Subcutaneous adipose tissue (tissue), 4 donors: Measurements from ENCODE around the gene AP1S2. TPM values are rescaled to one million over a fixed set of nuclear protein-coding genes. Genes with fewer than 3 reads are reported as not detected.

Source experiments
- CTCF ChIP-seq: fragments of 450-650 bp; IDR thresholded peaks from one replicate; pipeline ENCODE4 v1.5.1; 2016; ENCODE audit warnings: low read depth, mild to moderate bottlenecking, control low read depth, antibody characterized with exemption, moderate library complexity
- total RNA-seq, 4 donors: library from RNA; depleted of rRNA; stranded (reverse); fragments of >200 nt; gene quantifications; one replicate each; pipeline ENCODE4 v1.1.0, GENCODE V29; 2016

AP1S2 gene
- total RNA-seq, 4 donors from 2014 or later: 50.1 to 101 (median 75.6) TPM

- no peak for TF ChIP-seq CTCF
Observed at GRCh38 chrX:15816886-15817285, 37.7 kb downstream of the AP1S2 start.

- no peak for TF ChIP-seq CTCF
Observed at GRCh38 chrX:15816438-15816809, 38.2 kb downstream of the AP1S2 start.

GRCh38 chrX:15815779-15816437, 38.7 kb downstream of the AP1S2 start:
- TF ChIP-seq CTCF: no peak

- no peak for TF ChIP-seq CTCF
Observed at GRCh38 chrX:15814771-15815365, 39.7 kb downstream of the AP1S2 start.

GRCh38 chrX:15813416-15813815, 41.2 kb downstream of the AP1S2 start:
- no peak for TF ChIP-seq CTCF

- TF ChIP-seq CTCF: no peak
Observed at GRCh38 chrX:15812192-15812938, 42.2 kb downstream of the AP1S2 start.

GRCh38 chrX:15808254-15808653, 46.4 kb downstream of the AP1S2 start:
- no peak for TF ChIP-seq CTCF
